Pancreas (tissue), 10 donors: ENCODE measurements around the gene CEBPG. TPM values are rescaled to one million over a fixed set of nuclear protein-coding genes. Genes with fewer than 3 reads are reported as not detected.

Experiments used
- ATAC-seq, 4 donors: fragments of 200-7000 bp; cut with Tn5 transposase; one replicate each; pipeline versions ENCODE4 v1.8.0 to v1.9.1; 2020; ENCODE audit warnings: mild to moderate bottlenecking in 4 of 4, moderate library complexity in 4 of 4
- DNase-seq, 6 donors: peaks; one replicate each; pipeline ENCODE4 v3.0.0-alpha.2; 2020
- FAIRE-seq: peaks from 2 replicates; lab custom pipeline; 2012; peaks lifted over from hg19 to GRCh38; lab: Jason Lieb, UNC
- H3K27ac ChIP-seq, 4 donors: fragments of 200-600 bp; sonication (generic); 1 replicate in 3 of 4; 2 replicates in 1 of 4; pipeline versions ENCODE4 v1.5.0 to v1.8.0; 2020
- H3K27me3 ChIP-seq, 4 donors: fragments of 200-600 bp; one replicate each; pipeline ENCODE4 v1.8.0; 2021
- H3K36me3 ChIP-seq, 3 donors: fragments of 200-600 bp; sonication (generic) in 1 of 3; one replicate each; pipeline versions ENCODE4 v1.5.0 to v1.8.0; 2020 to 2021
- H3K4me1 ChIP-seq, 3 donors: fragments of 200-600 bp; one replicate each; pipeline ENCODE4 v1.8.0; 2021
- H3K4me3 ChIP-seq, 4 donors: fragments of 200-600 bp; sonication (generic) in 2 of 4; one replicate each; pipeline versions ENCODE4 v1.5.0 to v1.8.0; 2020 to 2021
- H3K9me3 ChIP-seq, 4 donors: fragments of 200-600 bp; one replicate each; pipeline ENCODE4 v1.8.0; 2021
- CTCF ChIP-seq, 4 donors: fragments of 200-600 bp; sonication (generic) in 3 of 4; IDR thresholded peaks; one replicate each; pipeline versions ENCODE4 v1.5.0 to v1.8.0; 2021; ENCODE audit warnings: antibody characterized with exemption in 4 of 4
- WGBS, 2 donors: extraction: QIAGEN DNeasy Blood & Tissue Kit; methylation state at CpG; one replicate each; pipeline ENCODE4 v1.1.7; 2013; 5-methylcytosine and 5-hydroxymethylcytosine counted together
- intact Hi-C, 3 donors: fragments of 100-400 bp; cut with DNase I; formaldehyde crosslinking; loops; one replicate each; pipeline versions ENCODE4 v1.11.1 to v1.14.2; 2022
- polyA plus RNA-seq, 2 donors: library from polyadenylated mRNA; stranded (reverse); fragments of 200-250 nt; gene quantifications; one replicate each; pipeline ENCODE4 v1.2.3, GENCODE V29; 2013
- total RNA-seq, 6 donors: library from RNA; stranded (reverse); fragmentation: NEBNext Ultra II Directional in 4 of 6; extraction: Animal tissue kit (Norgen Biotek cat#: 25700) in 4 of 6; gene quantifications; one replicate each; pipeline versions ENCODE4 v1.2.1 to v1.2.4, GENCODE V29; 2021 to 2023
- donor health status: healthy with polysubstance abuse.
- donor health status: DM: no; HTN: no; CAD: no; lungs with moderate emphysema.
- donor health status: DM: no; HTN: no; CAD: no.
- donor health status: control.
- donor health status: control.
- donor health status: Bipolar disorder and iron deficiency.
- donor health status: DM: yes; HTN: yes; CAD: no.
- donor health status: DM: no; HTN: no; CAD: no.
- donor health status: DM: no; HTN: no; CAD: no.
- donor health status: DM: yes; HTN: yes; CAD: no.

CEBPG gene
- total and polyA plus RNA-seq, 8 donors = 6.2 to 34.5 (median 9.4) TPM

- DNase-seq (peak in 2 of 6 donors; percentile 18 to 20), ATAC-seq (no peak), FAIRE-seq (no peak)
- Histone ChIP-seq H3K9me3 (no peaks in the 10 kb centered on the region), H3K36me3 (no peaks in the 10 kb centered on the region), H3K4me1 (no peaks in the 10 kb centered on the region), H3K4me3 (no peak overlapping the region), H3K27ac (no peak overlapping the region), H3K27me3 (no peaks in the 10 kb centered on the region)
- intact Hi-C loops = loop anchor here in 1 of 3 donors (10.0 kb wide), 1 partner anchor 346 kb away; no protein-coding TSS in a partner anchor
- 90 to 91% methylated on average over 5 of the region's 5 CpGs for WGBS, 2 donors
- no peak for TF ChIP-seq CTCF (IDR thresholded peaks at IDR 0.05)
Observed at GRCh38 chr19:33428627-33429125, 55.2 kb downstream of the CEBPG start.

DNA sequence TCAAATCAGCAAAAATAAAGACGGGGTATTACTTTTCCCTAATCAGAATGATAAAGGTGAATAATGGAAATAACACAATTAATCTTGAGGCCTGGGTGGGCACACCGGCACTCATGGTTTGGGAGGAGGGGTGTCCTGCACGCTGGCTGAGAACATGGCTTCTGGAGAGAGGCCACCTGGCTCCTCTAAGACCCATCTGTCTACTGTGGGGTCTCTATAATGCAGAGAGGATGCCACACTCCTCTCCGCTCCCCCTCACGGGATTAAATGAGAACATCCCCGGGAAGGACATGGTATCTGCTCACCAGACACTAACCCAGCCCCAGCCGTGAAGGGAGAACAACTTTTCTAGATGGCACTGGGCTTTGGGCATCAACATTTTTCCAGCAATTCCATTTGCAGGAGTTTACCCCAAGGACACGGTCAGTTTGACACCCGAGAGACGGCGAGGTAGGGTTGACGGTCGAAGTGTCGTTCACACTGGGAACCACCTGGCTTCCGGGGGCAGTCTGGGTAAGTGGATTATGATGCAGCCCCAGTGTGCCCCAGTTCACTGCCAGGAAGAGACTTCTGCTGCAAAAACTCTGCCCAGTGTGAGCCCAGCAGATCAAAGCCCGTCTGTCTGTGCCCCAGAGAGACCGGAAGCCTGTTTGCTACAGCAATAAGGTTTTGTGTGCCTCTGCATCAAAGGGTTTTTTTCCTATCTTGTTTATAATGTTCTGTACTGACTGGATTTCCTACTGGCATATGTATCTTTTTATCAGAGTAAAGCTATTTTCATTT is 56.6 kb downstream of the CEBPG start:
- Histone ChIP-seq H3K27me3 (no peaks in the 10 kb centered on the region), H3K36me3 (no peaks in the 10 kb centered on the region), H3K9me3 (no peaks in the 10 kb centered on the region), H3K4me3 (no peak overlapping the region), H3K27ac (no peak overlapping the region), H3K4me1 (no peaks in the 10 kb centered on the region)
- peak in 2 of 6 donors; percentile 21 to 42 for DNase-seq
- ATAC-seq = no peak
- no peak for FAIRE-seq
- no peak for TF ChIP-seq CTCF (IDR thresholded peaks at IDR 0.05)
- WGBS, 2 donors = 58 to 67% methylated on average over 17 of the region's 17 CpGs
- intact Hi-C loops = loop anchor here (5.0 to 10.0 kb wide), 3 partner anchors 315 to 345 kb away; no protein-coding TSS in a partner anchor

- H3K4me1 ChIP-seq = no peaks in the 10 kb centered on the region
- WGBS, 2 donors = 29 to 34% methylated on average over 13 of the region's 13 CpGs
- intact Hi-C loops = loop anchor here (5.0 to 10.0 kb wide), 2 partner anchors 314 to 342 kb away; no protein-coding TSS in a partner anchor
Observed at GRCh38 chr19:33430674-33431277, 57.3 kb downstream of the CEBPG start.

DNA sequence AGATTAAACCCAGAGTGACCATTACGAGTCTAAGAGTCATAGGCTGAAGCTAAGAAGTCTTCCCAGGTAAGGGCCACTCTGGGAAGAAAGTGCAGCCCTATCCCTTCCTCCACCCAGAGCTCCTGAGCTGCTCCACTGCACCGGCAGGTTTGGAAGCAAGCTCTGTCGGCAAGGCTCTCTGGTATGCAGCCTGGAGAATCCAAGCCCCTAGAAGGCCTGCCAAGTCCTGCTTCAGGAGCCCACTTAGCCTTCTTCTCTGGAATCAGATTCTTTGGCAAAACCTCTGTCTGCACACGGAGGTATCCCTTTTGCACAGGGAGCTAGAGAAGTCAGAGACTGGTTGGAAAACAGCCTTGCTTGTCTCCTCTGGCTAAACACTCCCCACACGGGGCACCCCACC is 58.5 kb downstream of the CEBPG start:
- Histone ChIP-seq H3K9me3 (no peaks in the 10 kb centered on the region), H3K4me1 (no peaks in the 10 kb centered on the region), H3K27me3 (no peaks in the 10 kb centered on the region), H3K36me3 (no peaks in the 10 kb centered on the region), H3K27ac (no peak overlapping the region), H3K4me3 (no peak overlapping the region)
- no peak for ATAC-seq
- 36 to 47% methylated on average over 5 of the region's 5 CpGs for WGBS, 2 donors
- no peak for TF ChIP-seq CTCF (IDR thresholded peaks at IDR 0.05)
- peak in 2 of 6 donors; percentile 7 to 35 for DNase-seq
- intact Hi-C loops = loop anchor here (5.0 to 10.0 kb wide), 2 partner anchors 313 to 340 kb away; no protein-coding TSS in a partner anchor
- FAIRE-seq = no peak

More at GRCh38 chr19:33430674-33431277, 57.3 kb downstream of the CEBPG start:
- DNase-seq (peak; percentile 33 to 89 (median 70)), ATAC-seq (peak; percentile 67 to 93 (median 90)), FAIRE-seq (no peak)
- Histone ChIP-seq H3K27me3 (no peaks in the 10 kb centered on the region), H3K27ac (no peak overlapping the region), H3K36me3 (no peaks in the 10 kb centered on the region), H3K9me3 (no peaks in the 10 kb centered on the region), H3K4me3 (no peak overlapping the region)
- TF ChIP-seq CTCF (IDR thresholded peaks at IDR 0.05) = peak; percentile 54 to 70 (median 63)

Other genes with a start within 250 kb of the CEBPG start
- not detected for gene WDR88, start 241.6 kb upstream of the CEBPG start, total RNA-seq
- not detected for gene WDR88, start 241.6 kb upstream of the CEBPG start, polyA plus RNA-seq
- gene LRP3, start 179.4 kb upstream of the CEBPG start, total RNA-seq = 10 to 100 TPM in 5 of 6 donors, 1 to 10 TPM in 1; 7.2 to 21.0 (median 13.2) TPM
- 10 to 100 TPM in 1 of 2 donors, 1 to 10 TPM in 1; 9.2 to 18.9 TPM for gene LRP3, start 179.4 kb upstream of the CEBPG start, polyA plus RNA-seq
- under 1 TPM in 1 of 6 donors, not detected in 5; 0.38 TPM for gene SLC7A10, start 147.9 kb upstream of the CEBPG start, total RNA-seq
- gene SLC7A10, start 147.9 kb upstream of the CEBPG start, polyA plus RNA-seq = 1 to 10 TPM in 1 of 2 donors, under 1 TPM in 1; 0.28 to 1.3 TPM
- 10 to 100 TPM in 3 of 6 donors, 1 to 10 TPM in 3; 6.1 to 18.7 (median 9.7) TPM for gene CEBPA, start 71.2 kb upstream of the CEBPG start, total RNA-seq
- gene CEBPA, start 71.2 kb upstream of the CEBPG start, polyA plus RNA-seq = 1 to 10 TPM; 4.4 to 7.7 TPM
- 10 to 100 TPM; 13.7 to 31.8 (median 20.1) TPM for gene PEPD, start 148.1 kb downstream of the CEBPG start, total RNA-seq
- gene PEPD, start 148.1 kb downstream of the CEBPG start, polyA plus RNA-seq = 10 to 100 TPM; 23.8 to 36.1 TPM
- 1 to 10 TPM in 2 of 6 donors, under 1 TPM in 4; 0.41 to 2.0 (median 0.53) TPM for gene CHST8, start 248.2 kb downstream of the CEBPG start, total RNA-seq
- 1 to 10 TPM; 2.2 to 3.6 TPM for gene CHST8, start 248.2 kb downstream of the CEBPG start, polyA plus RNA-seq